Endodermal cell (in vitro differentiated cells): Measurements from ENCODE around the gene OCEL1. TPM values are rescaled to one million over a fixed set of nuclear protein-coding genes. Genes with fewer than 3 reads are reported as not detected.
"Not testable (repeated sequence)": the region's sequence is repeated elsewhere in the genome, so short reads cannot be mapped to it uniquely, and the experiment has no call there.

Experiments used
- DNase-seq: peaks from one replicate; pipeline ENCODE4 v3.0.0-alpha.2; 2017
- H3K27ac ChIP-seq: 2 replicates; pipeline ENCODE4 v1.5.1; 2013; ENCODE audit warnings: mild to moderate bottlenecking, low read depth, low read length, moderate library complexity
- H3K27me3 ChIP-seq: 2 replicates; pipeline ENCODE4 v1.6.1; 2013; ENCODE audit warnings: mild to moderate bottlenecking, low read length, moderate library complexity; ENCODE audit not compliant: insufficient read depth, control insufficient read depth, poor library complexity, severe bottlenecking
- H3K36me3 ChIP-seq: 2 replicates; pipeline ENCODE4 v1.7.0; 2013; ENCODE audit warnings: mild to moderate bottlenecking, low read length, moderate library complexity; ENCODE audit not compliant: control insufficient read depth, insufficient read depth
- H3K4me1 ChIP-seq: one replicate; pipeline ENCODE4 v1.7.0; 2013; ENCODE audit warnings: low read length; ENCODE audit not compliant: control insufficient read depth, insufficient read depth
- H3K4me3 ChIP-seq: 2 replicates; pipeline ENCODE4 v1.5.1; 2013; ENCODE audit warnings: mild to moderate bottlenecking, low read length, moderate library complexity
- H3K9ac ChIP-seq: 2 replicates; pipeline ENCODE4 v1.6.1; 2013; ENCODE audit warnings: mild to moderate bottlenecking, low read length, moderate library complexity; ENCODE audit not compliant: poor library complexity, severe bottlenecking; ENCODE audit errors: extremely low read depth
- H3K9me3 ChIP-seq: 2 replicates; pipeline ENCODE4 v1.6.1; 2013; ENCODE audit warnings: mild to moderate bottlenecking, low read length, moderate library complexity; ENCODE audit not compliant: control insufficient read depth
- H3K27ac Mint-ChIP-seq: 2 replicates; pipeline ENCODE4 v1.8.0; 2020; ENCODE audit warnings: mixed read lengths
- H3K27me3 Mint-ChIP-seq: 2 replicates; pipeline ENCODE4 v1.8.0; 2021; ENCODE audit warnings: mild to moderate bottlenecking, mixed read lengths; ENCODE audit not compliant: insufficient read depth
- H3K36me3 Mint-ChIP-seq: 2 replicates; pipeline ENCODE4 v1.8.0; 2020; ENCODE audit warnings: low read depth, mixed read lengths
- H3K4me1 Mint-ChIP-seq: 2 replicates; pipeline ENCODE4 v1.8.0; 2020; ENCODE audit warnings: mixed read lengths
- H3K4me3 Mint-ChIP-seq: 2 replicates; pipeline ENCODE4 v1.8.0; 2020; ENCODE audit warnings: mild to moderate bottlenecking, moderate library complexity, mixed read lengths
- H3K9me3 Mint-ChIP-seq: 2 replicates; pipeline ENCODE4 v1.8.0; 2020; ENCODE audit warnings: mild to moderate bottlenecking, mixed read lengths
- WGBS, 2 experiments: methylation state at CpG; one replicate each; pipeline versions ENCODE4 v1.1.5 to v1.1.7; 2013; ENCODE audit warnings: missing lambda C conversion rate in 2 of 2, mixed read lengths in 1 of 2; ENCODE audit not compliant: insufficient coverage in 1 of 2, insufficient read length in 1 of 2; 5-methylcytosine and 5-hydroxymethylcytosine counted together
- total RNA-seq, 2 donors: library from RNA; stranded (reverse); fragmentation: NEBNext Ultra II Directional in 1 of 2; extraction: Animal tissue kit (Norgen Biotek cat#: 25700) in 1 of 2; gene quantifications; 2 replicates in 1 of 2; 3 replicates in 1 of 2; pipeline ENCODE4 v1.2.1, GENCODE V29; 2021
- TF ChIP-seq, protein P1 (sequence below): fragments of 200-600 bp; sonication (generic); conservative IDR thresholded peaks from 2 replicates; pipeline ENCODE4 v1.5.0; 2021; ENCODE audit warnings: antibody characterized with exemption, mild to moderate bottlenecking

The OCEL1 gene
- total RNA-seq, 2 donors from 2014 or later, result 23.1 to 29.1 TPM

DNA sequence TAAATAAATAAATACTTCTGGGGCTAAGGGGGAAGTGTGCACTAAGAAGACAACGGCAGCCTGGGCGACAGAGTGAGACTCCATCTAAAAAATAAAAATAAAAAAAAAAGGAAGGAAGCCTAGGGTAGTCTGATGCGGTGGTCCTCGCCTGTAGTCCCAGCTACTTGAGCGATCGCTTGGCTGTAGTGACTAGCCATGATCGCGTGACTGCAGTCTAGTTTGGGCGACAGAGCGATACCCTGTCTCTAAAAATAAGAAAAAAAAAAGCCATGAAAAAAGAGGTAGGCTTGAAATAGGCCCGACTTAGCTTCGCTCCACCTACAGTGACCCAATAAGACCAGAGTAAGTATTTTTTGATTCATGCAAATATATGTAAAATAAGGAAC is 40.6 kb downstream of the OCEL1 start:
- H3K4me1 ChIP-seq, result no peaks in the 10 kb centered on the region
- H3K9me3 ChIP-seq, result no peaks in the 10 kb centered on the region
- no peak overlapping the region for H3K4me3 ChIP-seq
- H3K9ac ChIP-seq, result no peak overlapping the region
- DNase-seq, result no peak
- H3K36me3 Mint-ChIP-seq, result peaks cover 17% of the 10 kb centered on the region
- H3K27ac Mint-ChIP-seq, result peak overlapping the region; percentile 60
- H3K9me3 Mint-ChIP-seq, result no peaks in the 10 kb centered on the region
- no peaks in the 10 kb centered on the region for H3K27me3 Mint-ChIP-seq
- peak overlapping the region; percentile 93 for H3K4me3 Mint-ChIP-seq
- no peaks in the 10 kb centered on the region for H3K27me3 ChIP-seq
- H3K4me1 Mint-ChIP-seq, result peaks cover 7% of the 10 kb centered on the region
- TF ChIP-seq, protein P1, sequence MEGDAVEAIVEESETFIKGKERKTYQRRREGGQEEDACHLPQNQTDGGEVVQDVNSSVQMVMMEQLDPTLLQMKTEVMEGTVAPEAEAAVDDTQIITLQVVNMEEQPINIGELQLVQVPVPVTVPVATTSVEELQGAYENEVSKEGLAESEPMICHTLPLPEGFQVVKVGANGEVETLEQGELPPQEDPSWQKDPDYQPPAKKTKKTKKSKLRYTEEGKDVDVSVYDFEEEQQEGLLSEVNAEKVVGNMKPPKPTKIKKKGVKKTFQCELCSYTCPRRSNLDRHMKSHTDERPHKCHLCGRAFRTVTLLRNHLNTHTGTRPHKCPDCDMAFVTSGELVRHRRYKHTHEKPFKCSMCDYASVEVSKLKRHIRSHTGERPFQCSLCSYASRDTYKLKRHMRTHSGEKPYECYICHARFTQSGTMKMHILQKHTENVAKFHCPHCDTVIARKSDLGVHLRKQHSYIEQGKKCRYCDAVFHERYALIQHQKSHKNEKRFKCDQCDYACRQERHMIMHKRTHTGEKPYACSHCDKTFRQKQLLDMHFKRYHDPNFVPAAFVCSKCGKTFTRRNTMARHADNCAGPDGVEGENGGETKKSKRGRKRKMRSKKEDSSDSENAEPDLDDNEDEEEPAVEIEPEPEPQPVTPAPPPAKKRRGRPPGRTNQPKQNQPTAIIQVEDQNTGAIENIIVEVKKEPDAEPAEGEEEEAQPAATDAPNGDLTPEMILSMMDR, result no peak
- H3K27ac ChIP-seq, result no peak overlapping the region
- 92 to 98% methylated on average over 7 to 12 of the region's 12 CpGs for WGBS, 2 experiments
- H3K36me3 ChIP-seq, result peaks cover 21% of the 10 kb centered on the region

DNA sequence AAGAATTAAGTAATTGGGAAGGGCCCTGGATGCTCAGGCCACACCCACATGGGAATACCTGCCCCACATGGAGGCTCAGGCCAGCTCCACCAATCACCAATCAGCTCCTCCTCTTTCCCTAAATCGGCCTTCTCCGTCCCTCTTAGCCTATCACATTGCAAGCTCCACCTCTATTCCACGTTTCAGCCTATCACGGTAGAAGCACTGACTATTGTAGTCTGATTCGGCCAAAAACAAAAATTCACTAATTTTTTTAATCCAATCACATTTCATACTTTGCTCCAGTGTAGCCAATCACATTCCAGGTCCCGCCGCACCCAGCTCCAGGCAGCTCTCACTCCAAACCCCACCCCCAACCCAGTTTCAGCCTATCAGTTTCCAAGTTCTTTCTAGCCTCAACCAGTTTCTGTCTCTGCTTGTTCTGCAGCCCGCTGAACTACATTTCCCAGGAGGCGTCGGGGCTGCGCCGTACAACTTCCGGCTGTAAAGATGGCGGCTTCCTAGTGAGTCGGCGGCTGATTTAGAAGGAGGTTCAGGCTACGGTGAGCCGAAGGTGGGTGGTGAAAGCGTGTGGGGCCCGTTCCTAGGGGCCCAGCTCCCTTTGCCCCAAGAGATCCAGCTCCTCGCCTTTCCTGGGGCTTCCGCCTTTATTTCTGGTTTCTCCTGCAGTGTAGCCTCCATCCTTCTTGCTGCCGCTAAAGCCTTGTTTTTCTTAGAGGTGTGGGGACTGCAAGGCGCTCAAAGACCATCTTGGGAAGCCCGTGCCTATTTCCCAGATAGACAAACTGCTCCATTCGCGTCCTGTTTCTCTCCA is 41.2 kb downstream of the OCEL1 start, which contains the start of gene BABAM1:
BABAM1 (plus strand) TSS at position 469 of the 814 bp plus-strand sequence. CDS start 1,364 bp downstream, outside the sequence.
- Histone ChIP-seq H3K9me3 (no peaks in the 10 kb centered on the region), H3K9ac (peak within 1 kb of the TSS; percentile 72), H3K27me3 (no peaks in the 10 kb centered on the region), H3K4me1 (no peaks in the 10 kb centered on the region), H3K27ac (peak within 1 kb of the TSS; percentile 21), H3K36me3 (peaks cover 26% of the 10 kb centered on the region), H3K4me3 (peak within 1 kb of the TSS; percentile 98)
- peaks cover 20% of the 10 kb centered on the region for H3K36me3 Mint-ChIP-seq
- H3K27me3 Mint-ChIP-seq, result no peaks in the 10 kb centered on the region
- H3K4me1 Mint-ChIP-seq, result peaks cover 7% of the 10 kb centered on the region
- peak within 1 kb of the TSS; percentile 94 for H3K27ac Mint-ChIP-seq
- H3K4me3 Mint-ChIP-seq, result peak within 1 kb of the TSS; percentile 93
- peak; percentile 99 for DNase-seq
- 1% methylated on average over 19 to 27 of the region's 27 CpGs for WGBS, 2 experiments
- no peaks in the 10 kb centered on the region for H3K9me3 Mint-ChIP-seq
- TF ChIP-seq, protein P1, result no peak

DNA sequence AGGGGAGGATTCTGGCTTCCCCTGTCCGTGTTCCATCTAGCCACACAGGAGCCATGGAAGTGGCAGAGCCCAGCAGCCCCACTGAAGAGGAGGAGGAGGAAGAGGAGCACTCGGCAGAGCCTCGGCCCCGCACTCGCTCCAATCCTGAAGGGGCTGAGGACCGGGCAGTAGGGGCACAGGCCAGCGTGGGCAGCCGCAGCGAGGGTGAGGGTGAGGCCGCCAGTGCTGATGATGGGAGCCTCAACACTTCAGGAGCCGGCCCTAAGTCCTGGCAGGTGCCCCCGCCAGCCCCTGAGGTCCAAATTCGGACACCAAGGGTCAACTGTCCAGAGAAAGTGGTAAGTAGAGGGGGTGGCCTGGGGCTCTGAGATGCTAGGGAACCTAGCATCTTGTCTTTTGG is 42.7 kb downstream of the OCEL1 start:
- peaks cover 27% of the 10 kb centered on the region for H3K36me3 ChIP-seq
- no peak for DNase-seq
- H3K27ac ChIP-seq, result no peak overlapping the region
- H3K4me1 Mint-ChIP-seq, result peaks cover 7% of the 10 kb centered on the region
- no peak overlapping the region for H3K9ac ChIP-seq
- H3K27me3 ChIP-seq, result no peaks in the 10 kb centered on the region
- peak overlapping the region; percentile 98 for H3K4me3 ChIP-seq
- TF ChIP-seq, protein P1, result no peak
- no peaks in the 10 kb centered on the region for H3K4me1 ChIP-seq
- H3K36me3 Mint-ChIP-seq, result peaks cover 27% of the 10 kb centered on the region
- peak overlapping the region; percentile 94 for H3K27ac Mint-ChIP-seq
- H3K9me3 Mint-ChIP-seq, result no peaks in the 10 kb centered on the region
- WGBS, 2 experiments, result 92 to 97% methylated on average over 11 to 13 of the region's 13 CpGs
- no peaks in the 10 kb centered on the region for H3K9me3 ChIP-seq
- H3K27me3 Mint-ChIP-seq, result no peaks in the 10 kb centered on the region
- peak overlapping the region; percentile 93 for H3K4me3 Mint-ChIP-seq

DNA sequence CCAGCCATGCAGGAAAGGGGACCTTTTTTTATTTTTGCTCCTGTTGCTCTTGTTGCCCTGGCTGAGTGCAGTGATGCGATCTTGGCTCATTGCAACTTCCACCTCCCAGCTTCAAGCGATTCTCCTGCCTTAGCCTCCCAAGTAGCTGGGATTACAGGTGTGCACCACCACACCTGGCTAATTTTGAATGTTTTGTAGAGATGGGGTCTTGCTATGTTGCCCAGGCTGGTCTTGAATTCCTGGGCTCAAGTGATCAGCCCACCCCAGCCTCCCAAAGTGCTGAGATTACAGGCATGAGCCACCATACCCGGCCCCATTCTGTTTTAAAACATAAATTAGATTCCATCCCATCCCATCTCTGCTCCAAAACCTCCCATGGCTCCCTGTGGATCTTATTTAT is 48.9 kb downstream of the OCEL1 start:
- H3K9me3 Mint-ChIP-seq, H3K4me1 ChIP-seq, H3K4me1 Mint-ChIP-seq, H3K27ac ChIP-seq, H3K27me3 ChIP-seq, H3K27ac Mint-ChIP-seq, H3K9ac ChIP-seq, H3K9me3 ChIP-seq, H3K4me3 Mint-ChIP-seq, DNase-seq, H3K4me3 ChIP-seq, H3K27me3 Mint-ChIP-seq: not testable (repeated sequence)
- peaks cover 71% of the 10 kb centered on the region for H3K36me3 Mint-ChIP-seq
- H3K36me3 ChIP-seq, result peaks cover 63% of the 10 kb centered on the region
- WGBS, 2 experiments, result 94% methylated on average over 3 of the region's 3 CpGs; no CpG with 5 or more reads in 1 of the 2 experiments
